ENCODE results near the gene PTGES.

DNA sequence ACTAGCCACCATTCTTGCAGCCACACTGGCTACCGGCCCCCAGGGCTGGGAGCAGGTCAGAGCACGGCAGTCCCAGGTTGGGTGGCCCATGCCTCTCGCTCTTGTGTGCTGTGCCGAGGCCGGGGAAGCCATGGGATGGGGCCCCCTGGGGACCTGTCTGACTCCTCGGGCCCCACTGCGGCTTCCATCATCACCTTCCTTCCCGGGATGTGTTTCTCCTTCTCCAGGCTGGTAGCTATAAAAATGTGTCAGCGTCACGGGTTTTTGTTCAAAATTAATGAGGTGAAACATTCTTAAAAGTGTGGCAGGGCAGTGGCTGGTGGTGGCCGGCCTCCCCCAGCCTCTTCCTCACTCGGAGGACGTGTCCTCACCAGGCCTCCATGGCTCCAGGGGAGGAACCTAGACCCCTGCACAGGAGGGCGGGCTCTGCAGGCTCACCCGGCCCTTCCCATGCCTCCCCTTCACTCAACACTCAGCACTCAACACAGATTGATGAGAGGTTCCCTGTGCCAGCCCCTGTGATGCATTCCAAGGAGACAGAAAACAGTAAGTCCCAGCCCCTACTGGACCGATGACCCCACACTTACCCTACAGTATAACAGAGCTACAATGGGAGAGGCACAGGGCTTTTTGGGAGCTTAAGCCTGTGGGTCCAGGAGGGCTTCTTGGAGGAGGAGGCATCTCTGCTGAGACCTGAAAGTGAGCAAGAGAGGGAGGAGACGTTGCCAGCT lies 43.2 kb downstream of the PTGES start:
- TF ChIP-seq TAF1 (IDR thresholded peaks at IDR 0.05; ENCODE audit: borderline replicate concordance, insufficient read depth, low read length) (no peak), POLR2AphosphoS5 (IDR thresholded peaks at IDR 0.05; ENCODE audit: low read depth, low read length) (no peak), SIN3A (IDR thresholded peaks at IDR 0.05; ENCODE audit: borderline replicate concordance, insufficient read depth, low read length) (no peak), FOXP2 (optimal IDR thresholded peaks at IDR 0.05; ENCODE audit: borderline replicate concordance, extremely low read depth, extremely low read length, insufficient read depth) (no peak)
- TF ChIP-seq, protein P1, sequence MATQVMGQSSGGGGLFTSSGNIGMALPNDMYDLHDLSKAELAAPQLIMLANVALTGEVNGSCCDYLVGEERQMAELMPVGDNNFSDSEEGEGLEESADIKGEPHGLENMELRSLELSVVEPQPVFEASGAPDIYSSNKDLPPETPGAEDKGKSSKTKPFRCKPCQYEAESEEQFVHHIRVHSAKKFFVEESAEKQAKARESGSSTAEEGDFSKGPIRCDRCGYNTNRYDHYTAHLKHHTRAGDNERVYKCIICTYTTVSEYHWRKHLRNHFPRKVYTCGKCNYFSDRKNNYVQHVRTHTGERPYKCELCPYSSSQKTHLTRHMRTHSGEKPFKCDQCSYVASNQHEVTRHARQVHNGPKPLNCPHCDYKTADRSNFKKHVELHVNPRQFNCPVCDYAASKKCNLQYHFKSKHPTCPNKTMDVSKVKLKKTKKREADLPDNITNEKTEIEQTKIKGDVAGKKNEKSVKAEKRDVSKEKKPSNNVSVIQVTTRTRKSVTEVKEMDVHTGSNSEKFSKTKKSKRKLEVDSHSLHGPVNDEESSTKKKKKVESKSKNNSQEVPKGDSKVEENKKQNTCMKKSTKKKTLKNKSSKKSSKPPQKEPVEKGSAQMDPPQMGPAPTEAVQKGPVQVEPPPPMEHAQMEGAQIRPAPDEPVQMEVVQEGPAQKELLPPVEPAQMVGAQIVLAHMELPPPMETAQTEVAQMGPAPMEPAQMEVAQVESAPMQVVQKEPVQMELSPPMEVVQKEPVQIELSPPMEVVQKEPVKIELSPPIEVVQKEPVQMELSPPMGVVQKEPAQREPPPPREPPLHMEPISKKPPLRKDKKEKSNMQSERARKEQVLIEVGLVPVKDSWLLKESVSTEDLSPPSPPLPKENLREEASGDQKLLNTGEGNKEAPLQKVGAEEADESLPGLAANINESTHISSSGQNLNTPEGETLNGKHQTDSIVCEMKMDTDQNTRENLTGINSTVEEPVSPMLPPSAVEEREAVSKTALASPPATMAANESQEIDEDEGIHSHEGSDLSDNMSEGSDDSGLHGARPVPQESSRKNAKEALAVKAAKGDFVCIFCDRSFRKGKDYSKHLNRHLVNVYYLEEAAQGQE (IDR thresholded peaks at IDR 0.05; ENCODE audit: insufficient read depth in 1 of 2, low read depth in 2 of 2, low read length in 2 of 2) = no peak

Data from PFSK-1 (cell line).